WERI-Rb-1 (cell line): ENCODE results near the gene UBE2C.
"Not testable (repeated sequence)": the region's sequence is repeated elsewhere in the genome, so short reads cannot be mapped to it uniquely, and the experiment has no call there.

ENCODE experiments used
- DNase-seq: peaks from one replicate; pipeline ENCODE4 v3.0.0-alpha.2; 2020
- H3K27ac ChIP-seq: fragments of 250-450 bp; sonication (Bioruptor Pico); 2 replicates; pipeline ENCODE4 v1.5.1; 2020; ENCODE audit warnings: mild to moderate bottlenecking, moderate library complexity
- H3K27me3 ChIP-seq: fragments of 250-450 bp; sonication (Bioruptor Pico); 2 replicates; pipeline ENCODE4 v1.5.1; 2021; ENCODE audit warnings: mild to moderate bottlenecking, low read depth, moderate library complexity; ENCODE audit not compliant: insufficient read depth, severe bottlenecking
- H3K36me3 ChIP-seq: fragments of 250-450 bp; sonication (Bioruptor Pico); 2 replicates; pipeline ENCODE4 v1.5.1; 2020; ENCODE audit warnings: mild to moderate bottlenecking, moderate library complexity
- H3K4me3 ChIP-seq: 2 replicates; pipeline ENCODE4 v1.5.1; 2011; ENCODE audit warnings: low read depth, mild to moderate bottlenecking, control low read depth, low read length
- H3K9me3 ChIP-seq: fragments of 250-450 bp; sonication (Bioruptor Pico); 2 replicates; pipeline ENCODE4 v1.5.1; 2021; ENCODE audit warnings: mild to moderate bottlenecking, moderate library complexity; ENCODE audit not compliant: severe bottlenecking
- TF ChIP-seq, protein P1 (sequence below): IDR thresholded peaks from 2 replicates; pipeline ENCODE4 v1.5.1; 2011; ENCODE audit warnings: low read depth, mild to moderate bottlenecking, control low read depth, inconsistent platforms, low read length

UBE2C gene

DNA sequence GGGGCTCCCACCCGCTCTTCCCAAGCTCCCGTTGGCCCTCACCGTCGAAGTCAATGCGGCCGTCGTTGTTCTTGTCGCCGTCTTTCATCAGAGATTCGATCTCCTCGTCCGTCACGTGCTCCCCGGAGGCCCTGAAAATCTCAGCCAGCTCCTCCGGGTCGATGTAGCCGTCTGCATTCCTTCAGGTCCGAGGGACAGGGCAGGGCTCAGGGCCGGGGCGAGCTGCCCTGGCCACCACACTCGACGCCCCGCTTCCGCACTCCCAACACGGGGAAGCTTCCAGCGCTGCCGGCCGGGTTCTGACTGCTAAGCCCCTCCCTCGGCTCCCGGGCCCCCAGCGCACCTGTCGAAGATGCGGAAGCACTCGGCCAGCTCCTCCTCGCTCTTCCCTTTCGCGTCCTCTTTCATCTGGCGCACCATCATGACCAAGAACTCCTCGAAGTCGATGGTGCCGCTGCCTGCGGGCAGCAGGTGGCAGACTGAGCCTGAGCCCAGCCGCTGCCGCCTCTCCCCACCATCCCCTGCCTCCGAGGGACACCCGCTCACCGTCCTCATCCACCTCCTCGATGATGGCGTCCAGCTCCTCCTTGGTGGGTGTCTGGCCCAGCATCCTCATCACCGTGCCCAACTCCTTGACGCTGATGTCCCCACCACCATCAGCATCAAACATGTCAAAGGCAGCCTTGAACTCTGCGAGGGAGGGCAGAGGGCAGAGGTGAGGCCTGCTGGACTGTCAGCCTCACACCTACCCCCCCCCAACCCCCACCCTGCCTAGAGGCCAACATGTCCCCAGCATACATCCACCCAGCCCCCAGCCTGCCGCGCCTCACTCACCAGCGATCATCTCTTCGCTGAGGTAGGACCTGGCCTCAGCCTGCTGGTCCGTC, 11.7 kb downstream of the UBE2C start:
- no peak overlapping the region for H3K27ac ChIP-seq
- peak; percentile 60 for DNase-seq
- H3K4me3 ChIP-seq: no peak overlapping the region
- no peaks in the 10 kb centered on the region for H3K9me3 ChIP-seq
- H3K36me3 ChIP-seq: no peaks in the 10 kb centered on the region
- TF ChIP-seq, protein P1, sequence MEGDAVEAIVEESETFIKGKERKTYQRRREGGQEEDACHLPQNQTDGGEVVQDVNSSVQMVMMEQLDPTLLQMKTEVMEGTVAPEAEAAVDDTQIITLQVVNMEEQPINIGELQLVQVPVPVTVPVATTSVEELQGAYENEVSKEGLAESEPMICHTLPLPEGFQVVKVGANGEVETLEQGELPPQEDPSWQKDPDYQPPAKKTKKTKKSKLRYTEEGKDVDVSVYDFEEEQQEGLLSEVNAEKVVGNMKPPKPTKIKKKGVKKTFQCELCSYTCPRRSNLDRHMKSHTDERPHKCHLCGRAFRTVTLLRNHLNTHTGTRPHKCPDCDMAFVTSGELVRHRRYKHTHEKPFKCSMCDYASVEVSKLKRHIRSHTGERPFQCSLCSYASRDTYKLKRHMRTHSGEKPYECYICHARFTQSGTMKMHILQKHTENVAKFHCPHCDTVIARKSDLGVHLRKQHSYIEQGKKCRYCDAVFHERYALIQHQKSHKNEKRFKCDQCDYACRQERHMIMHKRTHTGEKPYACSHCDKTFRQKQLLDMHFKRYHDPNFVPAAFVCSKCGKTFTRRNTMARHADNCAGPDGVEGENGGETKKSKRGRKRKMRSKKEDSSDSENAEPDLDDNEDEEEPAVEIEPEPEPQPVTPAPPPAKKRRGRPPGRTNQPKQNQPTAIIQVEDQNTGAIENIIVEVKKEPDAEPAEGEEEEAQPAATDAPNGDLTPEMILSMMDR: peak; percentile 63
- no peaks in the 10 kb centered on the region for H3K27me3 ChIP-seq

DNA sequence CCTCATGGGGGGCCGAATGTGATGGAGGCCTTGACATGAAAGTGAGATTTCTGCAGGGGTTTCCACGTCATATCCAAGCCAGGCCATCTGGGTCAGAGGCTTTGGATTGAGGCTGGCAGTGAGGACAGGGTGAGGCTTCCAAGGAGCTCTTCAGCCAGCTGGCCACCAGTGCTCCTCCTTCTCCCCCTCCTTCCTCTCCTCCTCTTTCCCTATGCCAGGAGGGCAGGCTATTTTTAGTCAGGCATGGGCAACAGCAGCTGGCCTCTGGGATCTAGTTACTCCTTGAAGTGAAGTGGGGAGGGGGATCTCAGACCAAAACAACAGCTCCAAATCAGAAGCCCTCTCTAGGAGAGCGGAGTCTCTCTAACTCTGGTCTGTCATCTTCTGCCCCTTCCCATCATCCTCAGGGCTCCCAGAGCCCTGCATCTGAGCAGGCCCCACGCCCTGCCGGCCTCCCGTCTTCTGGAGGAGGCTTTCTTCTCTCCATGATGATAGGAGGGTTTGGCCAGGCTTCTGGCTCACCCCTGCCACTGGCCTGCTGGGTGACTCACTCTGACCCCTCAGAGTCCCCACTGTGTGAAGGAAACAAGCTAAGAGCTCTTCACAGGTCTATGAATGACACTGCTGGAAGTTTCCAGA, 14.1 kb downstream of the UBE2C start:
- H3K9me3 ChIP-seq: no peaks in the 10 kb centered on the region
- no peak overlapping the region for H3K4me3 ChIP-seq
- TF ChIP-seq, protein P1: no peak
- no peaks in the 10 kb centered on the region for H3K36me3 ChIP-seq
- H3K27ac ChIP-seq: peak overlapping the region; percentile 38
- H3K27me3 ChIP-seq: no peaks in the 10 kb centered on the region
- peak; percentile 57 for DNase-seq

GRCh38 chr20:45827030-45827652, 14.7 kb downstream of the UBE2C start, which contains the start of gene TNNC2:
Gene TNNC2 (minus strand): TSS chr20:45827312. CDS start chr20:45827248, 64 bp downstream.
- Histone ChIP-seq H3K27me3 (no peaks in the 10 kb centered on the region), H3K4me3 (no peak within 1 kb of the TSS), H3K9me3 (no peaks in the 10 kb centered on the region), H3K27ac (peak within 1 kb of the TSS; percentile 38), H3K36me3 (no peaks in the 10 kb centered on the region)
- TF ChIP-seq, protein P1: no peak
- no peak for DNase-seq

DNA sequence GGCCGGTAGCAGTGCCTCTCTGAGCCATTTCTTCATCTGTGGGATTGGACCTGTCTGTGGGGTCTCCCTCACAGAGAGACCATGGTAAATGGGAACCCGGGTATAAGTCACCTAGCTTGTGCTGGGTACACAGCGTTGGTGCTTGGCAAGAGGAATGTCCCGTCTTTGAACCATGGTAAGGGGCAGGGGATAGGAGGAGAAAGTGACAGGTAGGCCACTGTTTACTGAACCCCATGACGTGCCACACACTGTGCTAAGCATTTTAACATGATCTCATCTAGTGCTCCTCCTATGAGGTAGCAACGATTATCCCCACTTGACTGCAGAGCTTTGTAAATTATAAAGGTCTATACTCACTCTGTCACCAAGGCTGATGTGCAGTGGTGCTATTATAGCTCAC, 15.3 kb downstream of the UBE2C start:
- Histone ChIP-seq H3K9me3 (no peaks in the 10 kb centered on the region), H3K4me3 (no peak overlapping the region), H3K27ac (no peak overlapping the region), H3K27me3 (no peaks in the 10 kb centered on the region), H3K36me3 (no peaks in the 10 kb centered on the region)
- DNase-seq: no peak
- TF ChIP-seq, protein P1: no peak

- TF ChIP-seq, protein P1: no peak
Observed at GRCh38 chr20:45828589-45828988, 16.1 kb downstream of the UBE2C start.

GRCh38 chr20:45829673-45830106, 17.2 kb downstream of the UBE2C start:
- not testable (repeated sequence) for H3K4me3 ChIP-seq, H3K36me3 ChIP-seq, DNase-seq, H3K27me3 ChIP-seq, H3K27ac ChIP-seq, H3K9me3 ChIP-seq

More at GRCh38 chr20:45828589-45828988, 16.1 kb downstream of the UBE2C start:
- no peak for DNase-seq
- no peaks in the 10 kb centered on the region for H3K36me3 ChIP-seq
- H3K4me3 ChIP-seq: no peak overlapping the region
- no peaks in the 10 kb centered on the region for H3K9me3 ChIP-seq
- H3K27me3 ChIP-seq: no peaks in the 10 kb centered on the region
- no peak overlapping the region for H3K27ac ChIP-seq
